NCI-H2196 (cell line): ENCODE data around the gene PKIG.

Source experiments
- DNase-seq: peaks from one replicate; lab custom pipeline; 2025; ENCODE audit not compliant: unreplicated experiment; lab: John Stamatoyannopoulos, UW

The PKIG gene

DNA sequence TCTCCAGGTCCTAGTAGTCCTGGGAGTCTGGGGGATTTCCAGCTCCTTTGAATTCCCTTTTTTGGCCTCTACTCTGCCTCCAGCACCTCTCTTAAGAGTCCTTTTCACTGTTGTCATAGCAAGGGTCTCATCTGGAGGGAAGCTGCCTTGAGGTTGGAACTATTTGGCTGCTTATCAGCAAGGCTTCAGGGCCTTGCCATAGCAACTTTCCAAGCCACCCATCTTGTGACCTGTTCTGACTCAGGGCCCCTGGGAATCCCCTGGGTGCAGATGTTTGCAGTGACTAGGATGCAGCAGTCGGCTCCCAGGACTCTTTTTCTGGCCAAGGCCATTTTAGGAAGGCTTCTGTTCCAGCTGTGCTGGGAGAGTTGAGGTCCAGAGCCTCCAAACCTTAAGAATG is 12.4 kb downstream of the PKIG start:
- no peak for DNase-seq

DNA sequence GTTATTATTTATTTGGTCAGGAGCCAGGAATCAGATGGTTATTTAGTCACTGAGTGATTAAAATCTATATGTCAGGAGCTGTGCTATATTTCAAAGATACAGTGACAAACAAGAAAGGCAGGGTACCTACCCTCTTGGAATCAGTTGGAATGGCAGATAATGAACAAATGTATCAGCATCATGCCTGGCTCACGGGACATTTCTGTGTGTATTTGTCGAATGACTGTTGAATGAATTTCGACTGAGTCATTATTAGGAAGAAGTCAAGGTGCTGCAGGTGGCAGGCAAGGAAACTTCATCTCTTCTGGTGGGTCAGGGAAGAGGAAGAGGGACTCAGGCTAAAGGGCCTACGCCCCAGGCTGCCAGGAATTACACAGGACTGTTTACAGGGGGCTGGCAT is 13.6 kb downstream of the PKIG start:
- no peak for DNase-seq

DNA sequence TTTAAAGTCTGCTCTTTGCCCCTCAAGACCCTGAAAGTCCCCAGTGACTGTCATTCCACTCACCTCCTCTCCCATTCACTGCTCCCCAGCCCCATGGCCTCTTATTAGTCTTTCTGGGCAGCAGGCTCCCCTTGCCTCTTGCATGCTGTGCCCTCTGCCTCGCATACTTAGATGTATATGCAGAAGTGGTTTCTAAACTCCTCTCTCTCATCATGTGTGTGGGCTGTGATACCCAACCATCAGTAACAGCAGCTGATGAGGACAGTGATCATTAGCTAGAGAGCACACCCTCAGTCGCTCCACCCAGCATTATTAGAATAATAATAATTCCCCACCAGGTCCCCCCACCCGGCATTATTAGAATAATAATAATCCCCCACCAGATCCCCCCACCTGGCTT is 14.5 kb downstream of the PKIG start:
- no peak for DNase-seq

DNA sequence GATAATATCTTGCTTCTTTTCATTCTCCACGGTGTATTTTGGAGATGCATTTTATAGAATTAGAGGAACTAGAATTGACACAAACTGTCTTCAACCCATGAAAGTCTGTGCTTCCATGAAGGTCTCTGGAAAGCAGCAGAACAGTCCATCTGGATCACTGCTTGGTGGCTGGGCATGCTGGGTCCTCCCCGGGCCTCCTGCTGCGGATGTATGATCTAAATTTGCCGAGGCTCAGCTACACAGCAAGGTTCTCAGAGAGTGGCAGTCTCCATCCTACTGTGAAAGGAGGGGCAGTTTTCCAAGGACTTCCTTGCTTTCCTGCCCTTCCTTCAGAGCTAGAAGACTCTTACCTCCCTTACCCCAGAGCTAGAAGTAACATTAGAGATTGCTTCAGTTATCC is 15.1 kb downstream of the PKIG start:
- no peak for DNase-seq

DNA sequence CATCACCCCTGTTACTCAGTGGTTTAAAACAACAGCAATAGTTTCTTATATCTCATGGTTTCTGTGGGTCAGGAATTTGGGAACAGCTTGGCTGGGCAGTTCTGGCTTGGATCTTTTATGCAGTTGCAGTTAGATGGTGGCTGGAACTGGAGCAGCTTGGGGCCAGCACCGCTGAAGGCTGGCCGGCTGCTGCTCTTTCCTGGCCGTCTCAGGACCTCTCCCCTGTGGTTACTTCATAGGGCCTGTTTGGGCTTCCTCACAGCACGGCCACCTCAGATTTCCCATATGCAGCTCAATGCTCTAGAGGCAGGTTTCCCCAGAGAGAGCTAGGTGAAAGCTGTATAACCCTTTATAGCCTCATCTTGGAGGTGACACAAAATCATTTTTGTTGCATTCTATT is 15.6 kb downstream of the PKIG start:
- DNase-seq = no peak

DNA sequence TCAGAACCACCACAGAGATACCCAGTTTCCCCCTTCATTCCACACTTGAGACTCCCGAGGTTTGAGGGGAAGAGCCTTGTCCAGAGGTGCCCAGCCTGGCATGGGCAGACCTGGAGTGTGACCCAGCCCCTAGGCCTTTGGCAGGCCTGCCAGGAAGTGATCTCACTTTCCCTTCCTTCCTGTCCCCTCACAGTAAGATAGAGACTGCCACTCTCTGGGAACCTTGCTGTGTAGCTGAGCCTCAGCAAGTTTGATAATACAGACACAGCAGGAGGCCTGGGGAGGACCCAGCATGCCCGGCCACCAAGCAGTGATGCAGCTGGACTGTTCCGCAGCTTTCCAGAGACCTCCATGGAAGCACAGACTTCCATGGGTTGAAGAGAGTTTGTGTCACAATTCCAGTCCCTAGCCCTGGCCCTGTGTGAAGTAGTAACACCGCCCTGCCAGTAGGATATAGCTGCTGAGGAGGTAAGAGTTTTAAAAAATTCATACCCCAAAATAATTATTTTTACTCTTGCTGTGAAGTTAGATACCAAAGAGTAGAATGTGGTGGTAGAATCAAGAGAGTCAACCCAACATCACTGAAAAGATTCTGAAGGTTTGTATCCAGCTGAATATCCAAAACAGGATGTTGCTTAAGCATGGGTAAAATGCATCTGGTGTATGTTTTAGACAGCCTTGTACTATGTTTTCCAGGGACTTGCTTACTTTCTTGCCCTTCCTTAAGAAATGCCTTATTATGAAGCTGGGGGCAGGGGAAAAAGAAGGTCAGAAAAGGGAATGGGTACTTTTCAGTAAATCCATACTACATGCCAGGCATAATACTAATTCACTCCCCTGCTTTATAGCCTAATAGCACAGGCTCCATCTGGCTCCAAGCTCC is 16.3 kb downstream of the PKIG start:
- DNase-seq = no peak

DNA sequence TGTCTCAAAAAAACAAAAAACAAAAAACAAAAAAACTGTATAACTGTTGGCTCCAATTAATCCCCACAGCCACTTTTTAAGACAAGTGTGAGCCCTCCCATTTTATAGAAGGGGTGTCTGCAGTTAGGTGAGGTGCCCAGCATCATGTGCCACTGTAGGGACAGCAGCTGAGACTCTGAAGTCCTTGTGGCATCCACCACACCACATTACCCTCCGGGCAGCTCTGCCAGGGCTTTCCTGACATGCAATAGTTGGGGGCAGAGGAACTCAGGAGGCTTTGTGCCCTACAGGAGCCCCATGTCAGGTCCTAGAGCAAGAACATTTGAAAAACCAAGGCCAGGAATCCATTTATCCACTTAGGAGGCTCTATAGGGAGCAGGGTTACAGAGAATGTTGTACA is 17.3 kb downstream of the PKIG start:
- DNase-seq = no peak

DNA sequence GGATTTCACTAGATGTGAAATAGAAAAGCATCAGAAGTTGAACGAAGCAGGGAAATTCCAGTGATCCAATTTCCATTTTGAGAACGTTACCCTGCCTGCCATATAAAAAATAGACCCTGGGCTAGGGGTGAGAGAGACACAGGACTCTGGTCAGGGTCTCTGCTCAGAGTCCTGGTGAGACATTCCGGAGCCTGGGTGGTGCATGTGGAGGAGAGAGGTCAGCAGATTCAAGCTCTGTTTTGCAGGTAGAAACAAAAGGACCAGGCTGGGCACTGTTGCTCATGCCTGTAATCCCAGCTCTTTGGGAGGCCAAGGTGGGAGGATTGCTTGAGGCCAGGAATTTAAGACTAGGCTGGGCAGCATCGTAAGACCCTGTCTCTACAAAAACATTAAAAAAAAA is 17.9 kb downstream of the PKIG start:
- no peak for DNase-seq

DNA sequence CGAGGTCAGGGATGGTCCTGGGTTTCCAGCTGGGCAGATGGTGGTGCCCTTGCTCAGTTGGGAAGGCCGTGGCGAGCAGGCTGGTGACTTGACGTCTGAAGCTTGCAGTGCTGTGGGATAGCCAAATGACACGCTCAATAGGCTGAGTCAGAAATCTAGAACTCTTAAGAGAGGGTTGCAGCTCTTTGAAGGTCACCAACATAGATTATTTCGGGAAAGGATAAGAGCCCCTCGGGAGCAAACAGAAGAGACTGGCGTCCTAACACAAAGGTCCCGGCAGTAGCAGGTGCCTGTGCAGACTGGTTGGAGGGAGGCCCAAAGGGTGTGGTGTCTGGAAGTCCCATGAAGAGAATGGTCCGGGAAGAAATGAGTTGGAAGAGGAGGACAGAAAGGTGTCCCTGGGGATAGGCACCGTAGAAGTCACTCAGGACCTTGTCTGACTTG is 18.4 kb downstream of the PKIG start:
- no peak for DNase-seq

DNA sequence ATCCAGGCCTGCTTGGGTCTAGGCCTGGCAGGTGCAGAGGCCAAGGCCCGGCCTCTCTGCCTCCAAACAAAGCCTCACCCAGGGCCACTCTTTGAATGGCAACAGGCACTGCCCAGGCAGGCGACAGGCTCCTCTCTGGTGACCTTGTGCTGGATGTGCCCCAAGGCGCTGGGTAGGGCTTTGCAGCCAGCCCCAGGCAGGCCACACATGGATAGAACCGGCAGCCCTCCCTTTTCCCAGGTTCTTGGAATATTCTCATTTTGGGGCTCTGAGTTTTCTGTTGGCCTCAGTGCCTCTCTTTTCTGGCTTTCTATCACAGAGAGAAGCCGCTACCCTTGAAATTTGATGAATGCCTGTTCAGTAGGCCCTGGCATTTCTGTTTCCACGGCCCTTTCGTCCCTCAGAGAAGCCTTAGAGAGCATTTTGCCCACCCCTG is 18.9 kb downstream of the PKIG start:
- no peak for DNase-seq

DNA sequence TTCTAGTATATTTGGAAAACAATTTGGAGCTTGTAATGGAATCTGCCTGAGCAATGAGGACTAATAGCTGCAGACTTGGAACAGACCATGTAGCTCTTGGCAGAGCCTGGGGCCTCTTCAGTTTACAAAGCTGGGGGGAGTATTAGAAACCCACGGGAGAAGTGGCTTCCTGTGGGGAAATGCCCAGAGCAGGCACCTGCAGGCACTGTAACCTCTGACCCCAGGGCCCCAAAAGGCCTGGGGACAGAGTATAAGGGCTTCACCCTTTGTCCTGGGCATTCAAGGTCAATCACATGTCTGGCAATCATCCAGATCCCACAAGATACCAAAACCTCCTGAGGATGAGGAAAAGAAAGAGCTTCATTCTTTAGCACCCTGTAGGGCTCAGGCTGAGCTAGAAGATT is 19.4 kb downstream of the PKIG start:
- peak; percentile 33 for DNase-seq

DNA sequence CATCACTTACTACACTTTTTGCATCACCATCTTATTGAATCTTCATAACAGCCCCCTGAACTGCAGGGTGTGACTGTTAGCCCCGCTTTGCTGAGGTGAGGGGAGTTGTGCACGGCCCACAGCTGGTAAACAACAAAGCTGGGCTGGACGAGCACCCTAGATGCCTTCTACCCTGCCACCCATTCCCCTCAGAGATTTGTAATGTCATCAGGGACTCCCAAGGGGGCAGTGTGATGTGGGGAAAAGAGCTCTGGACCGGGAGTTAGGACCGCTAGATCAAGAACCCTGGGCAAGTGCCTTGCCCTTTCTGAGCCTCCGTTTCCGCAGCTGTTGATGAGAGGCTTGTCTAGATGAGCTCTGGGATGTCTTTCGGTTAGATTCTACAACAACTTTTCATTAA is 20.9 kb downstream of the PKIG start:
- no peak for DNase-seq

DNA sequence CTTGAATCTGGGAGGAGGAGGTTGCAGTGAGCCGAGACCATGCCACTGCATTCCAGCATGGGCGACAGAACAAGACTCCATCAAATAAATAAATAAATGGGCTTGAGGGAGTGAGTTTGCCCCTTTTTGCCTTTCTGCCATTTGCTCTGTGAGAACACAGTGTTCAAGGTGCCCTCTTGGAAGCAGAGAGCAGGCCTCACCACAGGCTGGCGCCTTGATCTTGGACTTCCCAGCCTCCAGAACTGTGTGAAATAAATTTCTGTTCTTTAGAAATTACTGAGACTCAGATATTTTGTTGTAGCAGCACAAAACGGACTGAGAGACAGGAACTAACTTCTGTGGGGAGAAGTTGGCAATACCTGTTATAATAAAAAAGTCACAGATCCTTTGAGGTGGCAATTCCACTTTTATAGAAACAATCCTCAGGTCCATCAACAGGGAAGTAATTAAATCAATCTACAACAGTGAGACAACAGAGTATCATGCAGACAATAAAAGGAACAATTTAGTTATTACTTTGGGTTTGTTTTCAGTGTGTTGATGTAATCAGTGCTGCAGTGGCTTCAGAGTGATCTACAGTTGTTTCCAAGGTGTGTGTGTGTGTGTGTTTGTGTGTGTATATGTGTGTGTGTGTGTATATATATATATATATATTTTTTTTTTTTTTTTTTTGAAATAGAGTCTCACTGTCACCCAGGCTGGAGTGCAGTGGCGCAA is 24.5 kb downstream of the PKIG start:
- DNase-seq = no peak

DNA sequence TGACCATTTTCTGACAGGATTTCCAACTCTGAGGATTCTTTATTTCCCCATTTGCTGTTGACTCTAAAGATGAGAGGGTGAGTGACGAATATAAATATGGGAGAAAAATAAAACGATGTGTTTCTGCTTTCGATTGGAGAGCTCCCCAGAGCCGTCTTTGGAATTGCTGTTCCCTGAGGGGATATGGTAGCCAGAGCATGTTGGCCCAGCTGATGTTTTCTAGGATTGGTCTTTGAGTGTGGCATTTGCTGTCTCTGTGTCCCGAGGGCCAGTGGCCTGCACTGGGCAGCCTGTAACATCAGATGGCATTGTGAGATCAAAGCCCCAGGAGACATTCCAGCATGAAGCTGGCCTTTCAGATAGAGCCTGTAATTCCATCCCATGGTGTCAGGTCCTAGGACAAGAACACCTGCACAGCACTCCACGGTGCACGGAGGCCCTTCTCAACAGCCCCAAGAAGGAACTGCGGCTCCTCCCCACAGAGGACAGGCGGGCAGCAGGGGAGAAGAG is 26.7 kb downstream of the PKIG start:
- DNase-seq = no peak

DNA sequence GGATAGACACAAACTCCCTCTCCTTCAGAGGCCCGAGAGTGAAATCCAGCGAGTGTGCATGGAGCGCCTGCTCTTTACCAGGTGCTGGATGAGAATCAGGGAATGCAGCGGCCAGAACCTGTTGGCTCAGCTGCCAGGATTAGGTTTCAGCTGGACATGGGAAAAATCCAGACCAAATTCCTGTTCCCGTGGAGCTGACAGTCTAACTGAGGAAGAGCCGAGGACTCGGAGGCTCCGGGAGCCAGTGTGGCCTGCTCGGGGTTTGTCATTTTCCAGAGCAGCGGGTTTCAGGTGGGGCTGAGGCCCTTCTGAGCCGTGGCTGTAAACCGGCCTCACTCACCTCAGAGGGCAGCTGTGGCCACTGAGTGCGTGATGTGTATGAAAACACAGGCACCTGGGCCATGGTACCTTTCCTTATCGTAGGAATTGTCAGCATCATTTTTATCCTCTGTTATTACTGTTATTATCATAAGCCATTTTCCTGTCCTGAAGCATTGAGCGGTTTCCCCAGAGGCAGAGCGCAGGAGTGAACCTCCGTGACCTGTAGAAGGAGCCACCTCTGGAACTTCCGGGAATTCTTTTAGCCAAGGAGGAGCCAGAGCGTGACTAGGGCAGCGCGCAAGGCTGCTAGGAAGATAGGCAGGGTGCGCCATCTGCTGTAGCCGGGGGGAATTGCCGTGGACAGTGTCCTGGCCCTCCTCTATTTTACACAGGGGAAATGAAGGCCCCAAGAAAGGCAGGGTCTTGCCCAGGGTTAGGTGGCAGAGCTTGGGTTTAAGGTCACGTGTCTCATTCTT is 27.3 kb downstream of the PKIG start:
- DNase-seq = peak; percentile 93

DNA sequence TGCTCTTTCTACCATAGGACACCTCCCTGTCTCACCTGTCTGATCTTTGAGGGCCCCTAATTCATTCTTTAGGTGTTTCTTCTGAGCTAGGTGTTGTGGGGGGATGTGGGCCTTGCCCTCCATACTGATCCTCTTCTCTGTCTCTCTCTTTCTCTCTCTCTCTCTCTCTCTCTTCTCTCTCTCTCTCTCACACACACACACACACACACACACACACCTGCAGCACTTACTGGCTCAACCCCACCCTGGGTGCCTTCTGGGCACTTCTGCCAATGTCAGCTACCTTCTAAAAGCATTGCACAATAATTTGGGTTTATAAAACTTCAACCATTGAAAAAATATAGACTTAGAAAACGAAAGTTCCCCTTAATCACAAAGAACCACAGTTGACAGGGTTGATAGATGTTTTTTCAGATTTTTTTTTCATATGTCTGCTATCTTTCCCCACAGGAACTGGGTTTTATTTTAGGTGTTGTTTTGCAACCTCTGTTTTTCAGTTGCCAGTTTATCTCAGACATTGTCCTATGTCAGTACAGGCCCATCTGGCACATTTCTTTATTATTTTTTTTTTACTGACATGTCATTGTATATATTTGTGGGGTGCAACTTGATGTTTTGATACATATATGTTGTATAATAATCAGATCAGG is 28.1 kb downstream of the PKIG start:
- no peak for DNase-seq

DNA sequence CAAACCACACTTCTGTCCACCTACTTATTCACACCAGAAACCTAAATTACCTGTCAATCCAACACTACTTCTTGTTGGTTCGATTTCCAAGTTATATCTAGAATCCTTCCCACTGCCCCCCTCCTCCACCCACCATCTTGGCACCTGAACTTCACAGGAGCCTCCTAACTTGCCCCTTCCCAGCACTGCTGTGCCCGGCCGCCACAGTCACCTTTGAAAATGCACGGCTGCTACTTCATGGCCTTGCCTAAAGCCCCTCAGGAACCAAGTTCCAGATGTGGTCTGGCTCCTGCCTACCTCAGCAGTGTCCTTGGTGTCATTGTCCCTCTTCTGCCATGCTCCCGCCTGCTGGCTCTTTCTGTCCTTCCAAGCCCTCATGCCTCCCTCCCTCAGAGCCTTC is 31.2 kb downstream of the PKIG start:
- DNase-seq = no peak

DNA sequence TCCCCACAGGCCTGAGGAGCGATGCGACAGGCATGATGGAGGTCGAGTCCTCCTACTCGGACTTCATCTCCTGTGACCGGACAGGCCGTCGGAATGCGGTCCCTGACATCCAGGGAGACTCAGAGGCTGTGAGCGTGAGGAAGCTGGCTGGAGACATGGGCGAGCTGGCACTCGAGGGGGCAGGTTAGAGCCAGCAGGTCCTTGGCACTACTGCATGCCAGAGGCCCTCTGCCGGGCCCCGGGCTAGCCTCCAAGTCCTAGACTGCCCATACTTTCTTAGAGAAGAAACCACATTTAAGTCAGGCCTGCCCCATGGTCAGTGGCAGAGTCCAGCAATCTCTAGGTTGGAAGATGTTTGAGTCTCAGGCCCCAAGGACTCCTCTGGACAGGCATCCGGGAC is 32.1 kb downstream of the PKIG start:
- DNase-seq = no peak

DNA sequence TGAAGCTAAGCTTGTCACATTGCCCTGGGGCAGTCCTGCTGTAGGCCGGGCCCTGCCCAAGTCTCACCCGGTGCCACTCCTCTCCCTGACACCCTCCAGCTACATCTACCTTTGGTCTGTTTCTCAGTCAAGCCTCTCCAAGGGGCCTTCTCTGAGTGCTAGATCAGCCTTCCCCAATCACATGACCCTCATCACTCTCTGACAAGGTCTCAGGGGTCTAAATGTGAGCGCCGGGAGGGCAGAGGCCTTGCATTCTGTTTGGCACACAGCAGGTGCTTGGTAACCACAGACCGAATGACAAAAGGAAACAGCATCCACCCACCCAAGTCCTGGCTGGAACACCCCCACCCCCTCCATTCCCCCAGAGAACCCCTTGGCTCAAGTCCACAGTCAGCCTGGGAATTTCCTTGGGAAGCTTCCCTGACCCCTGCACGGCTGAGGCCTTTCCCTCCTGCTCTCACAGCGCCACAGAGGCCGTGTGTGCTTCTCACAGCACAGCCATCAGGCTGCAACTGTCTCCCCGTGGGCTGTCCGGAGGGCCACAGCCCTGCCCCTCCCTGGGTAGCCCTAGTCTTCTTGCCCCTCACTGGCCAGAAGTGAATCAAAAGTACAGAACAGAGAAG is 32.9 kb downstream of the PKIG start:
- no peak for DNase-seq

DNA sequence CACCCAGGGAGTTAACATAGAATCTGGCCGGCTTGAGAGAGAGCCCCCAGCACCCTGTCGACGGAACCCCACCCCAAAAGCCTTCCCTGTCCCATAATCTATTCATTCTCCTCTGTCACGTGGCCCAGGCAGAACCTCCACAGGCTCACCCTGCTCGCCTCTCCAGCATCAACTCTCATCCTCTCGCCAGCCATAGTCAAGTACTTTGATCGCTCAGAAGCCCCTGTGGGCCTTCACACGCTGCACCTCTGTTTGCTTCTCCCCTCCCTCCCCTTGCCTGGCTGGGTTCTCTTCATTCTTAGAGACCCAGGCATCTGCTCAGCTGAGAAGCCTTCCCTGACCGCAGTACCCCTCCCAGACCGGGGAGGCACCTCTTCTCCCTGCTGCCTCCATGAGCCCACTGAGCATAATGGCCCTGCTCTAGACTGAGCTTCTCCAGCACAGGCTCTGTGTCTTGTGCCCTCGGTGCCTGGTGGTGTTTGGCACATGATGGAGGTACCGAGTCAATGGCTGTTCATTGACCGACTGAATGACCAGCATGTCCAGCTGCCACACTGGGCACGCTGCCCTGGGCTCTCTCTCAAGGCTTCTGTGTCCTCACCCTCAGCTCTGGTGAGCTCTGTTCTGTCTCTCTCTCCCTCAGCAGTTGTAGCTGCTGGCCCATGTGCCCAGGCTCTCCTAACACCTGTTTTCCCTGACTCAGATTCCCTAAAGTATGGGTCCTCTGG is 33.7 kb downstream of the PKIG start:
- no peak for DNase-seq
